Measurements from ENCODE around the gene ADAMTS16. TPM values are rescaled to one million over a fixed set of nuclear protein-coding genes. Genes with fewer than 3 reads are reported as not detected.

The ADAMTS16 gene
- total RNA-seq, 1 experiment from 2014 or later: 30.1 TPM

- Mint-ChIP-seq H3K27me3 (ENCODE audit: low read depth) (no peaks in the 10 kb centered on the region), H3K27ac (no peak overlapping the region), H3K36me3 (no peaks in the 10 kb centered on the region), H3K4me1 (peaks cover 23% of the 10 kb centered on the region), H3K9me3 (no peaks in the 10 kb centered on the region), H3K4me3 (no peak overlapping the region)
- ChIA-PET POLR2A (no interaction called here), CTCF (interaction anchor here (1.2 to 2.4 kb wide), 2 partner anchors 16 to 67 kb away, joined by 3 to 12 read pairs; no protein-coding TSS in a partner anchor)
- no peak for ATAC-seq
- DNase-seq (ENCODE audit: low spot score): no peak
- TF ChIP-seq GTF2I (CRISPR knock-in tag; conservative IDR thresholded peaks at IDR 0.05): no peak
- no peak for TF ChIP-seq ZNF219 (CRISPR knock-in tag; IDR thresholded peaks at IDR 0.05; ENCODE audit: borderline replicate concordance)
- TF ChIP-seq ESRRA (CRISPR knock-in tag; IDR thresholded peaks at IDR 0.05; ENCODE audit: borderline replicate concordance): no peak
- no peak for TF ChIP-seq NFYB (CRISPR knock-in tag; conservative IDR thresholded peaks at IDR 0.05; ENCODE audit: low read depth)
- TF ChIP-seq TCF7 (CRISPR knock-in tag; IDR thresholded peaks at IDR 0.05; ENCODE audit: low read depth): no peak
- TF ChIP-seq, protein P1, sequence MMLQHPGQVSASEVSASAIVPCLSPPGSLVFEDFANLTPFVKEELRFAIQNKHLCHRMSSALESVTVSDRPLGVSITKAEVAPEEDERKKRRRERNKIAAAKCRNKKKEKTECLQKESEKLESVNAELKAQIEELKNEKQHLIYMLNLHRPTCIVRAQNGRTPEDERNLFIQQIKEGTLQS (CRISPR knock-in tag; conservative IDR thresholded peaks at IDR 0.05): no peak
Measured at GRCh38 chr5:5276951-5277517, 136.9 kb downstream of the ADAMTS16 start.

DNA sequence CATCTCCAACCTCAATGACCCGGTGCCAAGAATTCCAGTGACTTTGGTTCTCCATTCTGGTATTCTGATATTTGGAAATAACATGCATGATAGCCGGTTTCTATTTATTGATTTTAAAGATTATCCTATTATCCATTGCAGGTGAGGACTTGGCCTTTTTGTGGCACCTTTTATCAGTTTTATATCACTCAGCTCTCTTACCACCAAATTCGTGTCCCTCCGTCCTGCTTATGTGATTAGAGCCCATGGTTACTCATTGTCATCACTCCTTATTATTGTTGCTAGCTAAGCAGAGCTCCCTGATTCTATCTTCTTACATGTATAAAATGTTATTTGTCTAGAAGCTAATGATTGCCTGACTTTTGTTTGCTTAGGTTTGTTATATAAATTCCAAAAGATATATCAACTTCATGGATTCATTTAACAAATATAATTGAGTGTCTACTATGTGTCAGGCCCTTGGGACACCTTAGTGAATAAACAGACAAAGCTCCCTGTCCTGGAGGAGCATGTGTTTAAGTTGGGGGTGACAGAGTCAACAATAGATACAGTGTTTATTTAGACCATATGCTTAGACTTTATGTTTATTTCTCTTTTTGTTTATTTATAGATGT is 138.2 kb downstream of the ADAMTS16 start:
- H3K27ac Mint-ChIP-seq: no peak overlapping the region
- no peak for ATAC-seq
- POLR2A ChIA-PET: no interaction called here
- CTCF ChIA-PET: interaction anchor here (1.2 to 2.4 kb wide), 2 partner anchors 15 to 66 kb away, joined by 3 to 12 read pairs; no protein-coding TSS in a partner anchor
- H3K27me3 Mint-ChIP-seq (ENCODE audit: low read depth): no peaks in the 10 kb centered on the region
- no peak for TF ChIP-seq TP53 (CRISPR knock-in tag; IDR thresholded peaks at IDR 0.05)
- TF ChIP-seq, protein P2, sequence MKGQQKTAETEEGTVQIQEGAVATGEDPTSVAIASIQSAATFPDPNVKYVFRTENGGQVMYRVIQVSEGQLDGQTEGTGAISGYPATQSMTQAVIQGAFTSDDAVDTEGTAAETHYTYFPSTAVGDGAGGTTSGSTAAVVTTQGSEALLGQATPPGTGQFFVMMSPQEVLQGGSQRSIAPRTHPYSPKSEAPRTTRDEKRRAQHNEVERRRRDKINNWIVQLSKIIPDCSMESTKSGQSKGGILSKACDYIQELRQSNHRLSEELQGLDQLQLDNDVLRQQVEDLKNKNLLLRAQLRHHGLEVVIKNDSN (CRISPR knock-in tag; IDR thresholded peaks at IDR 0.05): no peak
- TF ChIP-seq JAZF1 (CRISPR knock-in tag; IDR thresholded peaks at IDR 0.05): no peak
- TF ChIP-seq ATF2 (CRISPR knock-in tag; IDR thresholded peaks at IDR 0.05; ENCODE audit: borderline replicate concordance, low read depth): no peak
- TF ChIP-seq TCF7 (CRISPR knock-in tag; IDR thresholded peaks at IDR 0.05; ENCODE audit: low read depth): no peak
- TF ChIP-seq, protein P3, sequence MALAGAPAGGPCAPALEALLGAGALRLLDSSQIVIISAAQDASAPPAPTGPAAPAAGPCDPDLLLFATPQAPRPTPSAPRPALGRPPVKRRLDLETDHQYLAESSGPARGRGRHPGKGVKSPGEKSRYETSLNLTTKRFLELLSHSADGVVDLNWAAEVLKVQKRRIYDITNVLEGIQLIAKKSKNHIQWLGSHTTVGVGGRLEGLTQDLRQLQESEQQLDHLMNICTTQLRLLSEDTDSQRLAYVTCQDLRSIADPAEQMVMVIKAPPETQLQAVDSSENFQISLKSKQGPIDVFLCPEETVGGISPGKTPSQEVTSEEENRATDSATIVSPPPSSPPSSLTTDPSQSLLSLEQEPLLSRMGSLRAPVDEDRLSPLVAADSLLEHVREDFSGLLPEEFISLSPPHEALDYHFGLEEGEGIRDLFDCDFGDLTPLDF (CRISPR knock-in tag; IDR thresholded peaks at IDR 0.05): no peak
- no peak for TF ChIP-seq ZNF232 (CRISPR knock-in tag; IDR thresholded peaks at IDR 0.05)
- no peak for TF ChIP-seq SP1 (CRISPR knock-in tag; conservative IDR thresholded peaks at IDR 0.05)
- TF ChIP-seq, protein P4, sequence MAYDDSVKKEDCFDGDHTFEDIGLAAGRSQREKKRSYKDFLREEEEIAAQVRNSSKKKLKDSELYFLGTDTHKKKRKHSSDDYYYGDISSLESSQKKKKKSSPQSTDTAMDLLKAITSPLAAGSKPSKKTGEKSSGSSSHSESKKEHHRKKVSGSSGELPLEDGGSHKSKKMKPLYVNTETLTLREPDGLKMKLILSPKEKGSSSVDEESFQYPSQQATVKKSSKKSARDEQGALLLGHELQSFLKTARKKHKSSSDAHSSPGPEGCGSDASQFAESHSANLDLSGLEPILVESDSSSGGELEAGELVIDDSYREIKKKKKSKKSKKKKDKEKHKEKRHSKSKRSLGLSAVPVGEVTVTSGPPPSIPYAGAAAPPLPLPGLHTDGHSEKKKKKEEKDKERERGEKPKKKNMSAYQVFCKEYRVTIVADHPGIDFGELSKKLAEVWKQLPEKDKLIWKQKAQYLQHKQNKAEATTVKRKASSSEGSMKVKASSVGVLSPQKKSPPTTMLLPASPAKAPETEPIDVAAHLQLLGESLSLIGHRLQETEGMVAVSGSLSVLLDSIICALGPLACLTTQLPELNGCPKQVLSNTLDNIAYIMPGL (CRISPR knock-in tag; IDR thresholded peaks at IDR 0.05): no peak
- no peak for TF ChIP-seq CTCF (IDR thresholded peaks at IDR 0.05)
- no peak for TF ChIP-seq IRF2 (CRISPR knock-in tag; IDR thresholded peaks at IDR 0.05; ENCODE audit: borderline replicate concordance, low read depth)
- TF ChIP-seq MXD4 (CRISPR knock-in tag; IDR thresholded peaks at IDR 0.05; ENCODE audit: borderline replicate concordance): no peak
- no peak for TF ChIP-seq ZNF121 (CRISPR knock-in tag; IDR thresholded peaks at IDR 0.05)
- no peak for TF ChIP-seq SOX15 (CRISPR knock-in tag; IDR thresholded peaks at IDR 0.05)
- TF ChIP-seq NFYB (CRISPR knock-in tag; conservative IDR thresholded peaks at IDR 0.05; ENCODE audit: low read depth): no peak
- no peak for TF ChIP-seq ZNF219 (CRISPR knock-in tag; IDR thresholded peaks at IDR 0.05; ENCODE audit: borderline replicate concordance)
- TF ChIP-seq ZNF532 (CRISPR knock-in tag; IDR thresholded peaks at IDR 0.05; ENCODE audit: borderline replicate concordance): no peak
- DNase-seq (ENCODE audit: low spot score): no peak
- peaks cover 23% of the 10 kb centered on the region for H3K4me1 Mint-ChIP-seq
- H3K4me3 Mint-ChIP-seq: no peak overlapping the region
- peaks cover 4% of the 10 kb centered on the region for H3K9me3 Mint-ChIP-seq
- H3K36me3 Mint-ChIP-seq: peaks cover 4% of the 10 kb centered on the region

All from WTC11 (cell line).